Measurements from ENCODE around the gene KCNIP4. TPM values are rescaled to one million over a fixed set of nuclear protein-coding genes. Genes with fewer than 3 reads are reported as not detected.

KCNIP4 gene
- total RNA-seq, 1 experiment from 2014 or later, result 0.91 TPM

DNA sequence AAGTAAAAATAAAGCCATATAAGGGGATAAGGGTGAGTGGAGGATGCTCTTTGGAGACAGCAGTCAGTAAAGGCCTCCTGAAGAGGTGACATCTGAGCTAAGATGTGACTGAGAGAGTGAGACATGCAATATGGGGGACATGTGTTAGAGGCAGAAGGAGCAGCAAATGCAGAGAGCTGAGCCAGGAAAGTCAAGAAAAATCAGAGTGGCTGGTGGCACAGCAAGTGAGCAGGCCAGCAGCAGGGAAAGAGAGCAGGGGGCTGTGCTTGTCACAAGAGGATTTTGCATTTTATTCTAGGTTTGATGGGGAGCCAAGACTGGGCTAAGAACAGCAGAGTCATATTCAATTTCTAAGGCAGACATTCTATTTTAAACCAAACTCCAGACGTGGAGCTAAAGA is 394.5 kb downstream of the KCNIP4 start:
- intact Hi-C loops (cut with micrococcal nuclease), result no loop called here
- no peaks in the 10 kb centered on the region for H3K36me3 Mint-ChIP-seq (ENCODE audit: insufficient read depth, unreplicated experiment)

DNA sequence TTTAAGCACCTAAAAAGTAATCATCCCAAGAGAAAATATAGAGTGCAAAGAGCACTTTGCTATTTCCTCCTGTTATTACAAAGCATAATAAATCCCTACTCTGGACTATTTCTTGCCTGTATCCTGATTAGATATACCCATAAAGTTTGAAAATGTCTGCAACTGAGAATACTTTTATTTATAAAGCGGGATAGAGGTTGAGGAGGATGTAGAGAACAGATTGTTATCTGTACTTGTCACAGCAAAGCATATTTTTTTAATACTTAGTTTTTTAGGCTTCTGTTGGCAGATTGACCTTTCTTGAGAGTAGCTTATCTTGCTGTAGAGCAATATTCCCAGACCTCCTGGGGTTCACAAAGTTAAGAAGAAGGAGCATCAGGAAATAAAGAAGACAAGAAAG is 396.1 kb downstream of the KCNIP4 start:
- Mint-ChIP-seq H3K27me3 (ENCODE audit: insufficient read depth, unreplicated experiment) (peaks cover 60% of the 10 kb centered on the region), H3K9me3 (ENCODE audit: unreplicated experiment) (no peaks in the 10 kb centered on the region), H3K27ac (ENCODE audit: low read depth, unreplicated experiment) (no peak overlapping the region), H3K36me3 (ENCODE audit: insufficient read depth, unreplicated experiment) (no peaks in the 10 kb centered on the region), H3K4me3 (ENCODE audit: unreplicated experiment) (no peak overlapping the region), H3K4me1 (ENCODE audit: insufficient read depth, unreplicated experiment) (no peaks in the 10 kb centered on the region)
- no peak for DNase-seq (ENCODE audit: unreplicated experiment)
- POLR2A ChIA-PET, result no interaction called here
- TF ChIP-seq, protein P1, sequence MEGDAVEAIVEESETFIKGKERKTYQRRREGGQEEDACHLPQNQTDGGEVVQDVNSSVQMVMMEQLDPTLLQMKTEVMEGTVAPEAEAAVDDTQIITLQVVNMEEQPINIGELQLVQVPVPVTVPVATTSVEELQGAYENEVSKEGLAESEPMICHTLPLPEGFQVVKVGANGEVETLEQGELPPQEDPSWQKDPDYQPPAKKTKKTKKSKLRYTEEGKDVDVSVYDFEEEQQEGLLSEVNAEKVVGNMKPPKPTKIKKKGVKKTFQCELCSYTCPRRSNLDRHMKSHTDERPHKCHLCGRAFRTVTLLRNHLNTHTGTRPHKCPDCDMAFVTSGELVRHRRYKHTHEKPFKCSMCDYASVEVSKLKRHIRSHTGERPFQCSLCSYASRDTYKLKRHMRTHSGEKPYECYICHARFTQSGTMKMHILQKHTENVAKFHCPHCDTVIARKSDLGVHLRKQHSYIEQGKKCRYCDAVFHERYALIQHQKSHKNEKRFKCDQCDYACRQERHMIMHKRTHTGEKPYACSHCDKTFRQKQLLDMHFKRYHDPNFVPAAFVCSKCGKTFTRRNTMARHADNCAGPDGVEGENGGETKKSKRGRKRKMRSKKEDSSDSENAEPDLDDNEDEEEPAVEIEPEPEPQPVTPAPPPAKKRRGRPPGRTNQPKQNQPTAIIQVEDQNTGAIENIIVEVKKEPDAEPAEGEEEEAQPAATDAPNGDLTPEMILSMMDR (IDR thresholded peaks at IDR 0.05; ENCODE audit: unreplicated experiment), result no peak
- intact Hi-C loops (cut with micrococcal nuclease), result no loop called here
- BruUV-seq (replicated peaks), result no TSS peak
- CTCF ChIA-PET, result no interaction called here

More for the DNA sequence above, 394.5 kb downstream of the KCNIP4 start:
- no peak for DNase-seq (ENCODE audit: unreplicated experiment)
- Mint-ChIP-seq H3K9me3 (ENCODE audit: unreplicated experiment) (no peaks in the 10 kb centered on the region), H3K4me3 (ENCODE audit: unreplicated experiment) (no peak overlapping the region), H3K27ac (ENCODE audit: low read depth, unreplicated experiment) (no peak overlapping the region), H3K4me1 (ENCODE audit: insufficient read depth, unreplicated experiment) (no peaks in the 10 kb centered on the region), H3K27me3 (ENCODE audit: insufficient read depth, unreplicated experiment) (peaks cover 67% of the 10 kb centered on the region)
- no TSS peak for BruUV-seq (replicated peaks)
- POLR2A ChIA-PET, result interaction anchor here (0.6 kb wide), 1 partner anchor 51 kb away, joined by 4 read pairs; no protein-coding TSS in a partner anchor
- CTCF ChIA-PET, result no interaction called here
- TF ChIP-seq, protein P1 (IDR thresholded peaks at IDR 0.05; ENCODE audit: unreplicated experiment), result no peak

DNA sequence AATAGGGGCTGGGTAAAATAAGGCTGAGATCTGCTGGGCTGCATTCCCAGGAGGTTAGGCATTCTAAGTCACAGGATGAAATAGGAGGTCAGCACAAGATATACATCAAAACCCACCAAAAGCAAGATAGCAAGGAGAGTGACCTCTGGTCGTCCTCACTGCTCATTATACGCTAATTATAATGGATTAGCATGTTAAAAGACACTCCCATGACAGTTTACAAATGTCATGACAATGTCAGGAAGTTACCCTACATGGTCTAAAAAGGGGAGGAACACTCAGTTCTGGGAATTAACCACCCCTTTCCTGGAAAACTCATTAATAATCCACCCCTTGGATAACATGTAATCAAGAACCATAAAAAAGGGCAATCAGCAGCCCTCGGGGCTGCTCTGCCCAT is 403.6 kb downstream of the KCNIP4 start:
- BruUV-seq (replicated peaks), result no TSS peak
- no peak overlapping the region for H3K27ac Mint-ChIP-seq (ENCODE audit: low read depth, unreplicated experiment)
- intact Hi-C loops (cut with micrococcal nuclease), result no loop called here
- no peak for DNase-seq (ENCODE audit: unreplicated experiment)
- H3K27me3 Mint-ChIP-seq (ENCODE audit: insufficient read depth, unreplicated experiment), result no peaks in the 10 kb centered on the region
- peaks cover 5% of the 10 kb centered on the region for H3K9me3 Mint-ChIP-seq (ENCODE audit: unreplicated experiment)
- CTCF ChIA-PET, result no interaction called here
- H3K4me3 Mint-ChIP-seq (ENCODE audit: unreplicated experiment), result no peak overlapping the region
- H3K36me3 Mint-ChIP-seq (ENCODE audit: insufficient read depth, unreplicated experiment), result no peaks in the 10 kb centered on the region
- TF ChIP-seq, protein P1 (IDR thresholded peaks at IDR 0.05; ENCODE audit: unreplicated experiment), result no peak
- no peaks in the 10 kb centered on the region for H3K4me1 Mint-ChIP-seq (ENCODE audit: insufficient read depth, unreplicated experiment)
- POLR2A ChIA-PET, result no interaction called here

DNA sequence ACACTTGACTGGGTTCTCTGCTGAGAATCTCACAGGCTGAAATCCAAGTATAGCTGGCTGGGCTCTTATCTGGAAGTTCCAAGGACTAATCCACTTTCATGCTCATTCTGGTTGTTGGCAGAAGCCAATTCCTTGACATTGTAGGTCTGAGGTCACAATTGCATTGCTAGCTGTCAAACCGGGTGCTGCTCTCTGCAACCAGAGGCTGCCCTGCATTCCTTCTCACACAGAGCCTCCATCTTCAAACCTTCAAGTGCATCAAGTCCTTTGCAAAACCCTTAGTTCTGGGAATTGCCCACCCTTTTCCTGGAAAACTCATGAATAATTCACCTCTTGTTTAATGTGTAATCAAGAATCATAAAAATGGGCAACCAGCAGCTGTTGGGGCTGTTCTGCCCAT is 404.2 kb downstream of the KCNIP4 start:
- CTCF ChIA-PET, result interaction anchor here (0.8 kb wide), 1 partner anchor 221 kb away, joined by 3 read pairs; no protein-coding TSS in a partner anchor
- no peak overlapping the region for H3K27ac Mint-ChIP-seq (ENCODE audit: low read depth, unreplicated experiment)
- TF ChIP-seq, protein P1 (IDR thresholded peaks at IDR 0.05; ENCODE audit: unreplicated experiment), result no peak
- no TSS peak for BruUV-seq (replicated peaks)
- intact Hi-C loops (cut with micrococcal nuclease), result no loop called here
- POLR2A ChIA-PET, result no interaction called here
- DNase-seq (ENCODE audit: unreplicated experiment), result no peak
- no peaks in the 10 kb centered on the region for H3K27me3 Mint-ChIP-seq (ENCODE audit: insufficient read depth, unreplicated experiment)
- H3K4me1 Mint-ChIP-seq (ENCODE audit: insufficient read depth, unreplicated experiment), result no peaks in the 10 kb centered on the region
- peaks cover 5% of the 10 kb centered on the region for H3K9me3 Mint-ChIP-seq (ENCODE audit: unreplicated experiment)
- H3K36me3 Mint-ChIP-seq (ENCODE audit: insufficient read depth, unreplicated experiment), result no peaks in the 10 kb centered on the region
- H3K4me3 Mint-ChIP-seq (ENCODE audit: unreplicated experiment), result no peak overlapping the region
